Measurements from ENCODE around the gene ELMO1.

Gene ELMO1

GRCh38 chr7:37079420-37079819 is 369.2 kb downstream of the ELMO1 start:
- no peak for TF ChIP-seq ZFX (IDR thresholded peaks at IDR 0.05; ENCODE audit: borderline replicate concordance)
- TF ChIP-seq CTCF (IDR thresholded peaks at IDR 0.05): no peak
- H3K27ac ChIP-seq: no peak overlapping the region

GRCh38 chr7:37076668-37077067 is 372.0 kb downstream of the ELMO1 start:
- H3K27ac ChIP-seq: no peak overlapping the region
- TF ChIP-seq ZFX (IDR thresholded peaks at IDR 0.05; ENCODE audit: borderline replicate concordance) (no peak), CTCF (IDR thresholded peaks at IDR 0.05) (no peak)

- no peak overlapping the region for H3K27ac ChIP-seq
- TF ChIP-seq ZFX (IDR thresholded peaks at IDR 0.05; ENCODE audit: borderline replicate concordance) (no peak), CTCF (IDR thresholded peaks at IDR 0.05) (no peak)
Measured at GRCh38 chr7:37074370-37074769, 374.3 kb downstream of the ELMO1 start.

GRCh38 chr7:37071124-37071523 is 377.5 kb downstream of the ELMO1 start:
- TF ChIP-seq CTCF (IDR thresholded peaks at IDR 0.05) (no peak), ZFX (IDR thresholded peaks at IDR 0.05; ENCODE audit: borderline replicate concordance) (no peak)

GRCh38 chr7:37070471-37070870 is 378.2 kb downstream of the ELMO1 start:
- no peak overlapping the region for H3K27ac ChIP-seq
- TF ChIP-seq ZFX (IDR thresholded peaks at IDR 0.05; ENCODE audit: borderline replicate concordance): no peak
- no peak for TF ChIP-seq CTCF (IDR thresholded peaks at IDR 0.05)

More at GRCh38 chr7:37071124-37071523, 377.5 kb downstream of the ELMO1 start:
- no peak overlapping the region for H3K27ac ChIP-seq

- no peak overlapping the region for H3K27ac ChIP-seq
- TF ChIP-seq ZFX (IDR thresholded peaks at IDR 0.05; ENCODE audit: borderline replicate concordance): no peak
- TF ChIP-seq CTCF (IDR thresholded peaks at IDR 0.05): no peak
Measured at GRCh38 chr7:37070031-37070430, 378.6 kb downstream of the ELMO1 start.

- TF ChIP-seq CTCF (IDR thresholded peaks at IDR 0.05) (no peak), ZFX (IDR thresholded peaks at IDR 0.05; ENCODE audit: borderline replicate concordance) (no peak)
Measured at GRCh38 chr7:37069336-37069735, 379.3 kb downstream of the ELMO1 start.

More at GRCh38 chr7:37069336-37069735, 379.3 kb downstream of the ELMO1 start:
- no peak overlapping the region for H3K27ac ChIP-seq

Measured in 22Rv1 (cell line).